SK-N-SH (cell line): ENCODE measurements around the gene SLC26A5. TPM values are rescaled to one million over a fixed set of nuclear protein-coding genes. Genes with fewer than 3 reads are reported as not detected.

Experiments
- CTCF ChIA-PET: fragments of 300-600, 350-600 bp; formaldehyde crosslinking; extraction: SDS; loops from one replicate; lab custom pipeline; 2021; lab: Yijun Ruan, JAX
- POLR2A ChIA-PET: fragments of 350-600 bp; sonication (Branson Sonifier 250); formaldehyde crosslinking; extraction: SDS; loops from one replicate; lab custom pipeline; 2020; ENCODE audit warnings: antibody characterized with exemption, inconsistent platforms; lab: Yijun Ruan, JAX
- DNase-seq: peaks from one replicate; pipeline ENCODE4 v3.0.0; 2012
- H2AFZ ChIP-seq: fragments of 200-600 bp; sonication (generic); 2 replicates; pipeline ENCODE4 v1.8.1; 2016; ENCODE audit warnings: antibody characterized with exemption, mild to moderate bottlenecking, low read depth
- H3F3A ChIP-seq: fragments of 200-600 bp; sonication (generic); replicated peaks from 2 replicates; pipeline ENCODE3; 2016; ENCODE audit warnings: antibody characterized with exemption, mild to moderate bottlenecking; ENCODE audit not compliant: insufficient read depth
- H3K27ac ChIP-seq, 2 experiments: fragments of 200-500 bp in 1 of 2; fragments of 200-600 bp in 1 of 2; sonication (Bioruptor generic) in 1 of 2; sonication (generic), shearing (Covaris generic) in 1 of 2; 2 replicates each; pipeline versions ENCODE4 v1.5.1 to v1.6.1; 2014 to 2016; ENCODE audit warnings: low read depth in 2 of 2, inconsistent platforms in 1 of 2, low read length in 1 of 2, mild to moderate bottlenecking in 1 of 2, mixed read lengths in 1 of 2
- H3K27me3 ChIP-seq: fragments of 200-600 bp; sonication (generic), shearing (Covaris generic); 2 replicates; pipeline ENCODE4 v1.6.1; 2016; ENCODE audit warnings: mixed run types; ENCODE audit not compliant: insufficient read depth
- H3K36me3 ChIP-seq, 2 experiments: fragments of 200-500 bp in 1 of 2; fragments of 200-600 bp in 1 of 2; sonication (Bioruptor generic) in 1 of 2; sonication (generic) in 1 of 2; replicated peaks in 1 of 2; 2 replicates each; pipeline versions ENCODE3 to v1.5.1; 2014 to 2016; ENCODE audit warnings: low read length in 1 of 2, mild to moderate bottlenecking in 1 of 2; ENCODE audit not compliant: insufficient read depth in 2 of 2, control insufficient read depth in 1 of 2
- H3K4me1 ChIP-seq, 2 experiments: fragments of 200-500 bp in 1 of 2; fragments of 200-600 bp in 1 of 2; sonication (Bioruptor generic) in 1 of 2; sonication (generic), shearing (Covaris generic) in 1 of 2; 2 replicates each; pipeline versions ENCODE4 v1.5.1 to v1.6.1; 2014 to 2016; ENCODE audit warnings: low read depth in 1 of 2, low read length in 1 of 2, mixed run types in 1 of 2; ENCODE audit not compliant: insufficient read depth in 2 of 2, control insufficient read depth in 1 of 2
- H3K4me2 ChIP-seq: fragments of 200-600 bp; sonication (generic), shearing (Covaris generic); 2 replicates; pipeline ENCODE4 v1.6.1; 2017; ENCODE audit warnings: mixed run types
- H3K4me3 ChIP-seq, 2 experiments: fragments of 200-500 bp in 1 of 2; fragments of 200-600 bp in 1 of 2; sonication (Bioruptor generic) in 1 of 2; sonication (generic), shearing (Covaris generic) in 1 of 2; 2 replicates each; pipeline versions ENCODE4 v1.5.1 to v1.8.1; 2014 to 2016; ENCODE audit warnings: low read depth in 2 of 2, inconsistent platforms in 1 of 2, low read length in 1 of 2, mild to moderate bottlenecking in 1 of 2, mixed read lengths in 1 of 2, moderate library complexity in 1 of 2
- H3K79me2 ChIP-seq: fragments of 200-600 bp; sonication (generic); 2 replicates; pipeline ENCODE4 v1.8.1; 2017; ENCODE audit warnings: mild to moderate bottlenecking; ENCODE audit not compliant: insufficient read depth
- H3K9ac ChIP-seq: fragments of 200-600 bp; sonication (generic); 2 replicates; pipeline ENCODE4 v1.6.1; 2017; ENCODE audit warnings: mixed run types
- H3K9me2 ChIP-seq: fragments of 200-600 bp; sonication (generic); 2 replicates; pipeline ENCODE4 v1.6.1; 2017; ENCODE audit warnings: mixed run types
- H3K9me3 ChIP-seq: fragments of 200-600 bp; sonication (generic); 2 replicates; pipeline ENCODE4 v1.6.1; 2017; ENCODE audit warnings: mixed run types, mild to moderate bottlenecking, moderate library complexity
- H4K20me1 ChIP-seq: fragments of 200-600 bp; sonication (generic); 2 replicates; pipeline ENCODE4 v1.6.1; 2017; ENCODE audit warnings: mild to moderate bottlenecking, mixed run types; ENCODE audit not compliant: insufficient read depth
- CTCF ChIP-seq: fragments of 200-600 bp; sonication (generic); IDR thresholded peaks from 2 replicates; pipeline ENCODE4 v1.6.1; 2017; ENCODE audit warnings: antibody characterized with exemption, mild to moderate bottlenecking, moderate library complexity
- EZH2phosphoT487 ChIP-seq: fragments of 200-600 bp; sonication (generic); IDR thresholded peaks from 2 replicates; pipeline ENCODE4 v1.6.1; 2017; ENCODE audit warnings: low read depth, mixed run types, mild to moderate bottlenecking, antibody characterized with exemption, moderate library complexity, borderline replicate concordance
- FOXJ3 ChIP-seq: sonication (generic); formaldehyde crosslinking; IDR thresholded peaks from 2 replicates; pipeline ENCODE4 v1.5.1; 2020; ENCODE audit warnings: mild to moderate bottlenecking, missing genetic modification reagents
- FOXM1 ChIP-seq: IDR thresholded peaks from 2 replicates; pipeline ENCODE4 v1.4.0; 2012; ENCODE audit warnings: low read depth, mild to moderate bottlenecking
- IRF3 ChIP-seq: fragments of 150-350 bp; IDR thresholded peaks from 2 replicates; pipeline ENCODE4 v1.6.1; 2016; ENCODE audit warnings: mild to moderate bottlenecking, low read depth, low read length
- MAX ChIP-seq: IDR thresholded peaks from 2 replicates; pipeline ENCODE4 v1.4.0; 2012; ENCODE audit warnings: low read depth
- MEF2A ChIP-seq: IDR thresholded peaks from 2 replicates; pipeline ENCODE4 v1.4.0; 2012; ENCODE audit warnings: low read depth, borderline replicate concordance
- MXI1 ChIP-seq: IDR thresholded peaks from 2 replicates; pipeline ENCODE4 v1.6.1; 2012; ENCODE audit warnings: mild to moderate bottlenecking, low read depth, low read length, improper control_type of control experiment
- NRF1 ChIP-seq: IDR thresholded peaks from 2 replicates; pipeline ENCODE4 v1.6.1; 2012; ENCODE audit warnings: low read depth, mild to moderate bottlenecking, low read length
- POLR2AphosphoS5 ChIP-seq: IDR thresholded peaks from 2 replicates; pipeline ENCODE4 v1.6.1; 2012; ENCODE audit warnings: low read depth, low read length
- RCOR1 ChIP-seq: fragments of 150-350 bp; IDR thresholded peaks from 2 replicates; pipeline ENCODE4 v1.6.1; 2017; ENCODE audit warnings: antibody characterized with exemption, low read length
- RFX5 ChIP-seq: IDR thresholded peaks from 2 replicates; pipeline ENCODE4 v1.6.1; 2012; ENCODE audit warnings: mild to moderate bottlenecking, improper control_type of control experiment, low read length
- RXRA ChIP-seq: IDR thresholded peaks from 2 replicates; pipeline ENCODE4 v1.4.0; 2012; ENCODE audit warnings: low read depth, mild to moderate bottlenecking, borderline replicate concordance
- TAF1 ChIP-seq: IDR thresholded peaks from 2 replicates; pipeline ENCODE4 v1.6.1; 2012; ENCODE audit warnings: low read depth, mild to moderate bottlenecking, low read length, moderate library complexity, borderline replicate concordance
- TEAD4 ChIP-seq: IDR thresholded peaks from 2 replicates; pipeline ENCODE4 v1.4.0; 2012; ENCODE audit warnings: mild to moderate bottlenecking, borderline replicate concordance; ENCODE audit not compliant: insufficient read depth
- YY1 ChIP-seq: IDR thresholded peaks from 2 replicates; pipeline ENCODE4 v1.4.0; 2012; ENCODE audit warnings: low read depth, mild to moderate bottlenecking
- ZBTB33 ChIP-seq: IDR thresholded peaks from 2 replicates; pipeline ENCODE4 v1.4.0; 2012; ENCODE audit warnings: low read depth, borderline replicate concordance
- WGBS: methylation state at CpG from one replicate; pipeline ENCODE4 v1.1.6; 2017; ENCODE audit warnings: low lambda C conversion rate; 5-methylcytosine and 5-hydroxymethylcytosine counted together
- polyA plus RNA-seq, 3 experiments: library from polyadenylated mRNA; depleted of rRNA; stranded (reverse); fragments of >200 nt; gene quantifications; 2 replicates each; pipeline ENCODE4 v1.2.3, GENCODE V29; 2012

The SLC26A5 gene
- polyA plus RNA-seq, 1 of the 3 experiments (the other 2 are of a cell fraction): not detected

GRCh38 chr7:103391150-103391549, 54.9 kb downstream of the SLC26A5 start:
- no peak overlapping the region for H3K4me2 ChIP-seq
- POLR2A ChIA-PET: no interaction called here
- H3K4me3 ChIP-seq: no peak overlapping the region
- no peaks in the 10 kb centered on the region for H3K36me3 ChIP-seq
- H2AFZ ChIP-seq: no peak overlapping the region
- no peaks in the 10 kb centered on the region; the same call in 1 of the 2 replicates for H3K27me3 ChIP-seq
- H3F3A ChIP-seq: no peaks in the 10 kb centered on the region
- no peaks in the 10 kb centered on the region for H4K20me1 ChIP-seq
- no peaks in the 10 kb centered on the region for H3K79me2 ChIP-seq
- TF ChIP-seq FOXJ3 (CRISPR knock-in tag) (no peak), POLR2AphosphoS5 (no peak), RCOR1 (no peak), RXRA (no peak), EZH2phosphoT487 (no peak), CTCF (no peak), TEAD4 (no peak), MEF2A (no peak), MAX (no peak), IRF3 (no peak), RFX5 (no peak), YY1 (no peak), MXI1 (no peak), TAF1 (no peak), FOXM1 (no peak), NRF1 (no peak)
- TF ChIP-seq, all 33 proteins: peak for 0
- H3K9ac ChIP-seq: no peak overlapping the region
- H3K4me1 ChIP-seq: no peaks in the 10 kb centered on the region
- 63% methylated on average over 5 of the region's 5 CpGs for WGBS
- no peak for DNase-seq
- H3K9me2 ChIP-seq: no peaks in the 10 kb centered on the region
- H3K9me3 ChIP-seq: no peaks in the 10 kb centered on the region
- H3K27ac ChIP-seq: no peak overlapping the region
- CTCF ChIA-PET: interaction anchor here (1.3 kb wide), 1 partner anchor 24 kb away, joined by 3 read pairs; no protein-coding TSS in a partner anchor

- WGBS: 35% methylated on average over 3 of the region's 3 CpGs
- no peak overlapping the region for H3K9ac ChIP-seq
- no peaks in the 10 kb centered on the region for H3F3A ChIP-seq
- ChIA-PET POLR2A (no interaction called here), CTCF (no interaction called here)
- no peaks in the 10 kb centered on the region for H3K4me1 ChIP-seq
- H3K9me3 ChIP-seq: no peaks in the 10 kb centered on the region
- H4K20me1 ChIP-seq: no peaks in the 10 kb centered on the region
- no peaks in the 10 kb centered on the region for H3K79me2 ChIP-seq
- H2AFZ ChIP-seq: no peak overlapping the region
- H3K4me3 ChIP-seq: no peak overlapping the region
- H3K27ac ChIP-seq: no peak overlapping the region
- no peaks in the 10 kb centered on the region; the same call in 1 of the 2 replicates for H3K27me3 ChIP-seq
- TF ChIP-seq ZBTB33 (no peak), YY1 (no peak), MAX (no peak)
- no peaks in the 10 kb centered on the region for H3K9me2 ChIP-seq
- H3K4me2 ChIP-seq: no peak overlapping the region
- H3K36me3 ChIP-seq: no peaks in the 10 kb centered on the region
- no peak for DNase-seq
Measured at GRCh38 chr7:103389263-103389662, 56.7 kb downstream of the SLC26A5 start.
